KMS-11 (cell line): ENCODE data around the gene ABI3BP.

Experiments used
- H2AFZ ChIP-seq: fragments of 200-600 bp; sonication (generic); 2 replicates; pipeline ENCODE4 v1.6.1; 2016; ENCODE audit warnings: antibody characterized with exemption, mixed run types, low read depth
- H3K27ac ChIP-seq: fragments of 200-600 bp; sonication (generic); 2 replicates; pipeline ENCODE4 v1.6.1; 2016; ENCODE audit warnings: mild to moderate bottlenecking, mixed run types
- H3K27me3 ChIP-seq: fragments of 200-600 bp; sonication (generic); 2 replicates; pipeline ENCODE4 v1.6.1; 2017; ENCODE audit warnings: mild to moderate bottlenecking, low read depth, mixed run types, moderate library complexity; ENCODE audit not compliant: insufficient read depth
- H3K36me3 ChIP-seq: fragments of 200-600 bp; sonication (generic); 2 replicates; pipeline ENCODE4 v1.6.1; 2017; ENCODE audit warnings: mild to moderate bottlenecking, mixed run types; ENCODE audit not compliant: insufficient read depth
- H3K4me1 ChIP-seq: fragments of 200-600 bp; sonication (generic); 2 replicates; pipeline ENCODE4 v1.6.1; 2016; ENCODE audit warnings: mild to moderate bottlenecking, low read depth, mixed run types; ENCODE audit not compliant: poor library complexity, severe bottlenecking
- H3K4me2 ChIP-seq: fragments of 200-600 bp; sonication (generic); 2 replicates; pipeline ENCODE4 v1.7.0; 2016; ENCODE audit warnings: mild to moderate bottlenecking, mixed run types
- H3K4me3 ChIP-seq: fragments of 200-600 bp; sonication (generic); IDR thresholded peaks from 2 replicates; pipeline ENCODE4 v1.6.1; 2017; ENCODE audit warnings: low read depth, low read length, mixed read lengths; ENCODE audit not compliant: insufficient read depth
- H3K79me2 ChIP-seq: fragments of 200-600 bp; sonication (generic); 2 replicates; pipeline ENCODE4 v1.6.1; 2016; ENCODE audit warnings: low read depth, mixed run types; ENCODE audit not compliant: insufficient read depth
- H3K9ac ChIP-seq: fragments of 200-600 bp; sonication (generic); 2 replicates; pipeline ENCODE4 v1.6.1; 2016; ENCODE audit warnings: mild to moderate bottlenecking, mixed run types
- H4K20me1 ChIP-seq: fragments of 200-600 bp; sonication (generic); 2 replicates; pipeline ENCODE4 v1.6.1; 2016; ENCODE audit warnings: mild to moderate bottlenecking, mixed run types; ENCODE audit not compliant: insufficient read depth
- CTCF ChIP-seq: fragments of 200-600 bp; sonication (generic); conservative IDR thresholded peaks from 2 replicates; pipeline ENCODE4 v1.6.1; 2017; ENCODE audit warnings: low read depth, mild to moderate bottlenecking, antibody characterized with exemption, low read length, moderate library complexity, mixed read lengths

ABI3BP gene

DNA sequence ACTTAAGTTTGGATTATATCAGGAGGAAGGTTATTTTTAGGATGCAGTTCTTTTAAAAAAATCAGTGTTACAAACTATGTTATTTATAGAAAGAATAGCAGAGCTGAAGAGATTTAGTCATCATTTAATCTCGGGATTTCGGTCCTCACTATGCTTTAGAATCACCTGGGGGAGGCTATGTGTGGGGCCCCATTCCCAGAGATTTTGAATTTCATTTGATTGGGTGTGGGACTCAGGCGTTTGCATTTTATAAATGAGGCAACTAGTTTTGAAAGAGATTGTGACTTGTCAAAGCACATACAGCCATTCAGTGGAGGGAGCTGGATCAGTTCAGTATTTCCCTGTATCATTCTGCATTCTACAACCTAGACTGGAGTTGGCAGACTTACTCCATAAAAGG lies 247.1 kb downstream of the ABI3BP start:
- H3K9ac ChIP-seq = no peak overlapping the region
- no peaks in the 10 kb centered on the region for H3K27me3 ChIP-seq
- no peak overlapping the region for H3K27ac ChIP-seq
- no peak overlapping the region for H3K4me3 ChIP-seq
- no peak overlapping the region for H2AFZ ChIP-seq
- H3K79me2 ChIP-seq = no peaks in the 10 kb centered on the region
- no peaks in the 10 kb centered on the region for H3K4me1 ChIP-seq
- H3K36me3 ChIP-seq = peaks cover 5% of the 10 kb centered on the region; the same call in 1 of the 2 replicates
- no peaks in the 10 kb centered on the region for H4K20me1 ChIP-seq
- no peak for TF ChIP-seq CTCF
- no peak overlapping the region for H3K4me2 ChIP-seq

- Histone ChIP-seq H4K20me1 (no peaks in the 10 kb centered on the region), H3K4me1 (no peaks in the 10 kb centered on the region), H3K4me2 (no peak overlapping the region), H3K27ac (no peak overlapping the region), H3K27me3 (no peaks in the 10 kb centered on the region), H2AFZ (no peak overlapping the region), H3K79me2 (no peaks in the 10 kb centered on the region), H3K9ac (no peak overlapping the region), H3K36me3 (peaks cover 5% of the 10 kb centered on the region; the same call in 1 of the 2 replicates), H3K4me3 (no peak overlapping the region)
- TF ChIP-seq CTCF = no peak
Observed at GRCh38 chr3:100745617-100746016, 247.6 kb downstream of the ABI3BP start.

- no peak overlapping the region for H2AFZ ChIP-seq
- no peaks in the 10 kb centered on the region for H4K20me1 ChIP-seq
- peaks cover 5% of the 10 kb centered on the region; the same call in 1 of the 2 replicates for H3K36me3 ChIP-seq
- TF ChIP-seq CTCF = no peak
- H3K4me3 ChIP-seq = no peak overlapping the region
- no peak overlapping the region for H3K4me2 ChIP-seq
- H3K4me1 ChIP-seq = no peaks in the 10 kb centered on the region
- H3K79me2 ChIP-seq = no peaks in the 10 kb centered on the region
- H3K9ac ChIP-seq = no peak overlapping the region
- H3K27ac ChIP-seq = no peak overlapping the region
- no peaks in the 10 kb centered on the region for H3K27me3 ChIP-seq
Observed at GRCh38 chr3:100744671-100745070, 248.6 kb downstream of the ABI3BP start.

GRCh38 chr3:100743535-100743934 lies 249.7 kb downstream of the ABI3BP start:
- Histone ChIP-seq H4K20me1 (no peaks in the 10 kb centered on the region), H3K4me2 (no peak overlapping the region), H2AFZ (no peak overlapping the region), H3K9ac (no peak overlapping the region), H3K4me3 (no peak overlapping the region), H3K27me3 (no peaks in the 10 kb centered on the region), H3K36me3 (peaks cover 5% of the 10 kb centered on the region; the same call in 1 of the 2 replicates), H3K79me2 (no peaks in the 10 kb centered on the region), H3K4me1 (peaks cover 7% of the 10 kb centered on the region), H3K27ac (no peak overlapping the region)
- no peak for TF ChIP-seq CTCF

DNA sequence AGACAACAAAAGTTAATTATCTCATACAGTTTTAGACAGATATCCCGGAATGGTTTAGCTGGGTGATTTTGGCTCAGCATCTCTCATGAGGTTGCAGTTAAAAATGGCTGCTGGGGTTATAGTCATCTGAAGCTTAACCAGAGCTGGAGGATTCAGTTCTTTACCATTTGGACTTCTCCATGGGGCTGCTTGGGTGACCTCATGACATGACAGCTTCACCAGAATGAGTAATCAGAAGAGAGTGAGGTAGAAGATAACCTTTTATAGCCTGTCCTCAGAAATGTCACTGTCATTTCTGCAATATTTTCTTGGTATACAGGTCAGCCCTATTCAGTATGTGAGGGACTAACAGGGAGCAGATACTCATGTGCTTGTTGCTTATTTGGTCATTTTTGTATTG lies 253.0 kb downstream of the ABI3BP start:
- Histone ChIP-seq H3K4me1 (peaks cover 38% of the 10 kb centered on the region), H4K20me1 (no peaks in the 10 kb centered on the region), H3K4me2 (no peak overlapping the region), H3K27me3 (no peaks in the 10 kb centered on the region), H2AFZ (no peak overlapping the region), H3K4me3 (no peak overlapping the region), H3K27ac (no peak overlapping the region), H3K36me3 (no peaks in the 10 kb centered on the region), H3K9ac (no peak overlapping the region), H3K79me2 (no peaks in the 10 kb centered on the region)
- TF ChIP-seq CTCF = no peak
